Caco-2 (cell line): Measurements from ENCODE around the gene SRRM4. TPM values are rescaled to one million over a fixed set of nuclear protein-coding genes. Genes with fewer than 3 reads are reported as not detected.

Experiments
- BruUV-seq: library from RNA; stranded (reverse); fragments of 400-500 nt; replicated peaks from 2 replicates; lab custom pipeline; 2021; lab: Mats Ljungman, UMichigan
- CTCF ChIA-PET: fragments of 300-600 bp; sonication (Branson Sonifier 250); formaldehyde crosslinking; loops from one replicate; lab custom pipeline; 2022; ENCODE audit warnings: antibody characterized with exemption; lab: Charles Lee
- POLR2A ChIA-PET: fragments of 300-600 bp; sonication (Branson Sonifier 250); formaldehyde crosslinking; loops from one replicate; lab custom pipeline; 2022; ENCODE audit warnings: antibody characterized with exemption; lab: Charles Lee
- DNase-seq, 2 experiments: peaks; one replicate each; pipeline versions ENCODE4 v3.0.0 to v3.0.0-alpha.2; 2020 to 2022
- H3K27me3 ChIP-seq: replicated peaks from 2 replicates; pipeline ENCODE4 v1.6.0; 2011; ENCODE audit warnings: low read length; ENCODE audit not compliant: control insufficient read depth, insufficient read depth
- H3K36me3 ChIP-seq: 2 replicates; pipeline ENCODE4 v1.5.1; 2011; ENCODE audit warnings: low read length; ENCODE audit not compliant: control insufficient read depth, insufficient read depth
- H3K4me1 ChIP-seq: fragments of 250-450 bp; sonication (Bioruptor Pico); 2 replicates; pipeline ENCODE4 v1.5.1; 2020; ENCODE audit warnings: mild to moderate bottlenecking
- H3K4me3 ChIP-seq: 2 replicates; pipeline ENCODE4 v1.5.1; 2011; ENCODE audit warnings: low read depth, mild to moderate bottlenecking, control low read depth, low read length
- H3K9me3 ChIP-seq: fragments of 250-450 bp; sonication (Bioruptor Pico); 2 replicates; pipeline ENCODE4 v1.5.1; 2020; ENCODE audit warnings: mild to moderate bottlenecking, moderate library complexity
- H3K27ac Mint-ChIP-seq: one replicate; pipeline ENCODE4 v1.8.0; 2022; ENCODE audit warnings: mixed read lengths; ENCODE audit not compliant: unreplicated experiment
- H3K27me3 Mint-ChIP-seq: one replicate; pipeline ENCODE4 v1.8.0; 2022; ENCODE audit warnings: mixed read lengths; ENCODE audit not compliant: insufficient read depth, unreplicated experiment
- H3K36me3 Mint-ChIP-seq: one replicate; pipeline ENCODE4 v1.8.0; 2022; ENCODE audit warnings: mild to moderate bottlenecking, mixed read lengths; ENCODE audit not compliant: insufficient read depth, unreplicated experiment
- H3K4me1 Mint-ChIP-seq: one replicate; pipeline ENCODE4 v1.8.0; 2022; ENCODE audit warnings: low read depth, mixed read lengths; ENCODE audit not compliant: unreplicated experiment
- H3K4me3 Mint-ChIP-seq: one replicate; pipeline ENCODE4 v1.8.0; 2022; ENCODE audit warnings: mild to moderate bottlenecking, moderate library complexity, mixed read lengths; ENCODE audit not compliant: unreplicated experiment
- H3K9me3 Mint-ChIP-seq: one replicate; pipeline ENCODE4 v1.8.0; 2022; ENCODE audit warnings: mixed read lengths; ENCODE audit not compliant: unreplicated experiment
- intact Hi-C: fragments of 100-400 bp; cut with micrococcal nuclease; formaldehyde crosslinking; loops from one replicate; pipeline ENCODE4 v1.10.0; 2022; ENCODE audit not compliant: unreplicated experiment
- total RNA-seq: library from RNA; stranded (reverse); gene quantifications from 2 replicates; pipeline ENCODE4 v1.2.3, GENCODE V29; 2022
- TF ChIP-seq, protein P1 (sequence below), 2 experiments: fragments of 200-600 bp in 1 of 2; IDR thresholded peaks; 1 replicate in 1 of 2; 2 replicates in 1 of 2; pipeline versions ENCODE4 v1.5.1 to v1.8.0; 2011 to 2022; ENCODE audit warnings: antibody characterized with exemption in 1 of 2, control low read depth in 1 of 2, inconsistent platforms in 1 of 2, low read depth in 1 of 2, low read length in 1 of 2, mild to moderate bottlenecking in 1 of 2, moderate library complexity in 1 of 2; ENCODE audit not compliant: insufficient read depth in 1 of 2, severe bottlenecking in 1 of 2, unreplicated experiment in 1 of 2

The SRRM4 gene
- total RNA-seq, 1 experiment from 2014 or later = not detected

- Histone ChIP-seq H3K9me3 (no peaks in the 10 kb centered on the region), H3K36me3 (no peaks in the 10 kb centered on the region), H3K4me3 (no peak overlapping the region), H3K4me1 (no peaks in the 10 kb centered on the region), H3K27me3 (no peaks in the 10 kb centered on the region)
- Mint-ChIP-seq H3K4me1 (no peaks in the 10 kb centered on the region), H3K27ac (no peak overlapping the region), H3K36me3 (no peaks in the 10 kb centered on the region), H3K9me3 (no peaks in the 10 kb centered on the region), H3K4me3 (no peak overlapping the region), H3K27me3 (peaks cover 5% of the 10 kb centered on the region)
- peak; percentile 47 to 65 for DNase-seq
- ChIA-PET CTCF (no interaction called here), POLR2A (no interaction called here)
- TF ChIP-seq, protein P1, sequence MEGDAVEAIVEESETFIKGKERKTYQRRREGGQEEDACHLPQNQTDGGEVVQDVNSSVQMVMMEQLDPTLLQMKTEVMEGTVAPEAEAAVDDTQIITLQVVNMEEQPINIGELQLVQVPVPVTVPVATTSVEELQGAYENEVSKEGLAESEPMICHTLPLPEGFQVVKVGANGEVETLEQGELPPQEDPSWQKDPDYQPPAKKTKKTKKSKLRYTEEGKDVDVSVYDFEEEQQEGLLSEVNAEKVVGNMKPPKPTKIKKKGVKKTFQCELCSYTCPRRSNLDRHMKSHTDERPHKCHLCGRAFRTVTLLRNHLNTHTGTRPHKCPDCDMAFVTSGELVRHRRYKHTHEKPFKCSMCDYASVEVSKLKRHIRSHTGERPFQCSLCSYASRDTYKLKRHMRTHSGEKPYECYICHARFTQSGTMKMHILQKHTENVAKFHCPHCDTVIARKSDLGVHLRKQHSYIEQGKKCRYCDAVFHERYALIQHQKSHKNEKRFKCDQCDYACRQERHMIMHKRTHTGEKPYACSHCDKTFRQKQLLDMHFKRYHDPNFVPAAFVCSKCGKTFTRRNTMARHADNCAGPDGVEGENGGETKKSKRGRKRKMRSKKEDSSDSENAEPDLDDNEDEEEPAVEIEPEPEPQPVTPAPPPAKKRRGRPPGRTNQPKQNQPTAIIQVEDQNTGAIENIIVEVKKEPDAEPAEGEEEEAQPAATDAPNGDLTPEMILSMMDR (IDR thresholded peaks at IDR 0.05; ENCODE audit: insufficient read depth in 1 of 2, low read depth in 1 of 2, low read length in 1 of 2, severe bottlenecking in 1 of 2, unreplicated experiment in 1 of 2) = no peak
- intact Hi-C loops = no loop called here
- BruUV-seq = no TSS peak
Observed at GRCh38 chr12:119060847-119061796, 79.8 kb downstream of the SRRM4 start.

DNA sequence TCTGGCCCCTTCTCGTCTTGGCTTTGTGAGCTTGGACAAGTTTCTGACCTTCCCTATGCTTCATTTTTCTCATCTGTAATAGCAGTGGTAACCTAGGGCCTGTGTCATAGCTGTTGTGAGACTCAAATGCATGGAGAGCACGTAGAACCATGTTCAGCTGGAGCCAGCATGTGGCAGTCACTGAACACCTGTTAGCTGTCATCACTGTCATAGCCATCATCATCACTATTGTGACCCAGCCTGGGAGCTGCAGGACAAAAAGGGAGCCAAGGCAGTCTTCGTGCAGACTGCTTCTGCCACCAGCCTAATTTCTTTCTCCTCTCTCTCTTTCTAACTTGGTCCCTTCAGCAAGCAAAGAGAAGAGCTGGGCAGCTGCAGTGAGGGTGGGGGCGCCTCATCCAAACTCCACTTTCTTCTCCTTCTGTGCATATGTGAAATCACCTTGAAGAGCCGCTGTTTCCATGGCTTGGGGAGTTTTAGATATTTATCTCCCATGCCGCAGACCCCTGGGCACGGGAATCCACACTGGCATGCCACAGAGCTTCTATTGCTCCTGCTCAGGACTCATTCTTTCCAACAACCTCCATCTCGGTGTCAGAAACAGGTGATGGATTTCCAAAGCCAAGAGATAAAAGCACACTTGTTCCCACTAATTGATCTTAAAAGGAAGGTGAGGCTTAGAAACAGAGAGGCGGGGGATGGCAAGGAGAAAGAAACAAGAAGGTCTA is 87.0 kb downstream of the SRRM4 start:
- H3K4me3 Mint-ChIP-seq = no peak overlapping the region
- H3K27me3 Mint-ChIP-seq = peaks cover 5% of the 10 kb centered on the region
- TF ChIP-seq, protein P1 (IDR thresholded peaks at IDR 0.05; ENCODE audit: insufficient read depth in 1 of 2, low read depth in 1 of 2, low read length in 1 of 2, severe bottlenecking in 1 of 2, unreplicated experiment in 1 of 2) = no peak

DNA sequence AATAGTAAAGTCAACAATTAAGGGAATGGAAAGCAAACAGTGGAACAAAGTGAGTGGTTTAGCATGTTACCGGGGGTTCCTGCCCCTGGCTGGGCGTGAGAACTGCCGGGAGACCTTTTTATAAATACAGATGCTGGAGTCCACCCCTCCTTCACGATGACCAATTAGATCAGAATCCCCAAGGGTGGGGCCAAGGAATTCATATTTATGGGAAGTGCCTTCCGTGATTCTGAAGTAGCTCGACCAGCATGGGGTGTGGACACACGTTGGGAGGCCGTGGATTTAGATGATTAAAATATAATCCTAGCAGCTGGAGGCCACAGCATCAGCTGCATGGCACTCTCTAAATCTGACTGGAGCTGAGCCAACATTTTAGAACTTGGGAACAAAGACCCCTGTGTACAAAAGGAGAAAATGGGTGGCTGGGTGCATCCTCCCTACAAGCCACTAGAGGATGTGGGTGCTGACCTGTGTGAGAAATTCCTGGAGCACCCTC is 87.9 kb downstream of the SRRM4 start:
- intact Hi-C loops = no loop called here
- no peak overlapping the region for H3K27ac Mint-ChIP-seq
- TF ChIP-seq, protein P1 (IDR thresholded peaks at IDR 0.05; ENCODE audit: insufficient read depth in 1 of 2, low read depth in 1 of 2, low read length in 1 of 2, severe bottlenecking in 1 of 2, unreplicated experiment in 1 of 2) = peak in 1 of 2 experiments; percentile 1
- peaks cover 5% of the 10 kb centered on the region for H3K27me3 Mint-ChIP-seq
- ChIA-PET CTCF (no interaction called here), POLR2A (no interaction called here)
- Histone ChIP-seq H3K27me3 (no peaks in the 10 kb centered on the region), H3K4me3 (no peak overlapping the region), H3K4me1 (no peaks in the 10 kb centered on the region), H3K9me3 (no peaks in the 10 kb centered on the region), H3K36me3 (no peaks in the 10 kb centered on the region)
- no peak for DNase-seq
- no peaks in the 10 kb centered on the region for H3K4me1 Mint-ChIP-seq
- BruUV-seq = no TSS peak
- no peaks in the 10 kb centered on the region for H3K9me3 Mint-ChIP-seq
- H3K36me3 Mint-ChIP-seq = no peaks in the 10 kb centered on the region
- no peak overlapping the region for H3K4me3 Mint-ChIP-seq

More for the DNA sequence above, 87.0 kb downstream of the SRRM4 start:
- Histone ChIP-seq H3K9me3 (no peaks in the 10 kb centered on the region), H3K27me3 (no peaks in the 10 kb centered on the region), H3K36me3 (no peaks in the 10 kb centered on the region), H3K4me1 (no peaks in the 10 kb centered on the region), H3K4me3 (no peak overlapping the region)
- intact Hi-C loops = no loop called here
- H3K4me1 Mint-ChIP-seq = no peaks in the 10 kb centered on the region
- no TSS peak for BruUV-seq
- POLR2A ChIA-PET = no interaction called here
- H3K9me3 Mint-ChIP-seq = no peaks in the 10 kb centered on the region
- DNase-seq = no peak
- H3K36me3 Mint-ChIP-seq = no peaks in the 10 kb centered on the region
- CTCF ChIA-PET = no interaction called here
- no peak overlapping the region for H3K27ac Mint-ChIP-seq
